AG04450 (cell line): Measurements from ENCODE around the gene SCUBE2. TPM values are rescaled to one million over a fixed set of nuclear protein-coding genes. Genes with fewer than 3 reads are reported as not detected.

Experiments used
- CTCF ChIA-PET: fragments of 300-600, 350-600 bp; formaldehyde crosslinking; extraction: SDS; loops from one replicate; lab custom pipeline; 2022; ENCODE audit warnings: antibody characterized with exemption, inconsistent platforms; lab: Charles Lee
- POLR2A ChIA-PET: fragments of 350-600 bp; formaldehyde crosslinking; extraction: SDS; loops from one replicate; lab custom pipeline; 2021; ENCODE audit warnings: antibody characterized with exemption, inconsistent platforms; lab: Yijun Ruan, JAX
- DNase-seq: peaks from one replicate; pipeline ENCODE4 v3.0.0-alpha.2; 2011; ENCODE audit warnings: low read depth, low spot score
- H3K27ac ChIP-seq: one replicate; pipeline ENCODE4 v1.5.1; 2012; ENCODE audit warnings: low read depth, low read length, control low read depth
- H3K27me3 ChIP-seq: one replicate; pipeline ENCODE4 v1.6.0; 2012; ENCODE audit warnings: low read length; ENCODE audit not compliant: control insufficient read depth, insufficient read depth
- H3K4me3 ChIP-seq: 2 replicates; pipeline ENCODE4 v1.5.1; 2011; ENCODE audit warnings: mild to moderate bottlenecking, low read depth, low read length, control low read depth
- H3K9me3 ChIP-seq: 2 replicates; pipeline ENCODE4 v1.5.1; 2012; ENCODE audit warnings: low read length; ENCODE audit not compliant: control insufficient read depth, insufficient read depth
- polyA plus RNA-seq: library from polyadenylated mRNA; depleted of rRNA; stranded (reverse); fragments of >200 nt; gene quantifications from 2 replicates; pipeline ENCODE4 v1.2.3, GENCODE V29; 2011
- TF ChIP-seq, protein P1 (sequence below): IDR thresholded peaks from 2 replicates; pipeline ENCODE4 v1.5.1; 2011; ENCODE audit warnings: low read depth, low read length, control low read depth, inconsistent platforms

Gene SCUBE2
- polyA plus RNA-seq, 1 experiment = 1.3 TPM

DNA sequence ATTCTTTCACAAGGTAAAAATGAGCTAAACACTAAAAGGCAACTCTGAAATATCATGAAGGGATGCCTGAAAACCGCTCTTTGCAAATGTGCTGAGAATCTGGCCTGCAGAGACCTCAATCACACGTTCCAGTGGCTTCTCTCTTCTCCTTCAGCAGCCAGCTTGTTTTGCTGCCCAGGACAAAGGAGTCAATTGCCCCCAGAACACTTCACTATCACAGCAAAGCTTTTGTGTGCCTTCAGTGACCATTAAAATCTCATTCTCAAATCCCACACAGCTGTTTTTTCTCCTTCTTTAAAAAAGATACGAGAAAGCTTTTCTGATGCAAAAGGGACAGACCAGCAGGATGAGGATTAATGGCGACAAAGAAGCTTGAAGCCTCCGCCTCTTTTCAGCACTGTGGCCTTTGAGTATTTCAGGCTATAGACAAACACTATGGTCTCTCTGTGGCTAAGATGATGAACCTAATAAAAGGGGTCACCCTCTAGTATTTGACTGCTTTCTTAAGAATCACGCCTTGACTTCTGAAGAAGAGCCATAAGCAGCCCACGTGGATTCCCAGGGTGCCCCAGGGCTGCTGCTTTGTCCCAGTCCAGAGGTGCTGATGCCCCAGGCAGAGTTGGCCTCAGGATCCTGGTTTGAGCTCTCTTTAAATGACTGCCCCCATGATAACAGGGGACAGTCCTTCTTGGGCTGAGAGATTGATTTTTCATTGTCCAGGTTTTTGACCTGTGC, 54.2 kb downstream of the SCUBE2 start:
- Histone ChIP-seq H3K9me3 (peaks cover 4% of the 10 kb centered on the region), H3K27ac (no peak overlapping the region), H3K4me3 (no peak overlapping the region), H3K27me3 (no peaks in the 10 kb centered on the region)
- no peak for DNase-seq
- CTCF ChIA-PET = interaction anchor here (1.1 to 2.3 kb wide), 3 partner anchors 11 to 101 kb away, joined by 3 to 6 read pairs (median 3); no protein-coding TSS in a partner anchor
- TF ChIP-seq, protein P1, sequence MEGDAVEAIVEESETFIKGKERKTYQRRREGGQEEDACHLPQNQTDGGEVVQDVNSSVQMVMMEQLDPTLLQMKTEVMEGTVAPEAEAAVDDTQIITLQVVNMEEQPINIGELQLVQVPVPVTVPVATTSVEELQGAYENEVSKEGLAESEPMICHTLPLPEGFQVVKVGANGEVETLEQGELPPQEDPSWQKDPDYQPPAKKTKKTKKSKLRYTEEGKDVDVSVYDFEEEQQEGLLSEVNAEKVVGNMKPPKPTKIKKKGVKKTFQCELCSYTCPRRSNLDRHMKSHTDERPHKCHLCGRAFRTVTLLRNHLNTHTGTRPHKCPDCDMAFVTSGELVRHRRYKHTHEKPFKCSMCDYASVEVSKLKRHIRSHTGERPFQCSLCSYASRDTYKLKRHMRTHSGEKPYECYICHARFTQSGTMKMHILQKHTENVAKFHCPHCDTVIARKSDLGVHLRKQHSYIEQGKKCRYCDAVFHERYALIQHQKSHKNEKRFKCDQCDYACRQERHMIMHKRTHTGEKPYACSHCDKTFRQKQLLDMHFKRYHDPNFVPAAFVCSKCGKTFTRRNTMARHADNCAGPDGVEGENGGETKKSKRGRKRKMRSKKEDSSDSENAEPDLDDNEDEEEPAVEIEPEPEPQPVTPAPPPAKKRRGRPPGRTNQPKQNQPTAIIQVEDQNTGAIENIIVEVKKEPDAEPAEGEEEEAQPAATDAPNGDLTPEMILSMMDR = no peak
- POLR2A ChIA-PET = interaction anchor here (0.7 kb wide), 1 partner anchor 33 kb away, joined by 3 read pairs; the partner anchor contains the start of gene NRIP3

DNA sequence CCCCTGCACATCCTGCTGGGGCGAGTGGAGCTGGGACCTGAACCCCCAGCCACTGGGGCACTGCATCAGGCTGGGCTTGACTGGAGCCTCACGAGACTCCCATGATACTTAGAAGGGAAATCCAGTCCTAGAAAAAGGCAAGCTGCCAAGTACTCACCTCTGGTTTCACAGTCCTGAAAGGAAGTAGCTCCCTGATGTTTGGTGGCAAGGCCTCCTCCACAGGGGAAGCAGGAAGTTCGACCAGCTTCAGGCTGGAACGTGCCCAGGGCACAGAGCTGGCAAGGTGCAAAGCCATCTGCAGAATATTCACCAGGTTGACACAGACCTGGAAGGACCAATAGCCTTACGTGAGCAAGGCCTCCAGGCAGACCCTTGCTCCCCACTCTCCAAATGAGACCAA, 60.8 kb downstream of the SCUBE2 start:
- POLR2A ChIA-PET = no interaction called here
- DNase-seq = no peak
- no peak overlapping the region for H3K4me3 ChIP-seq
- TF ChIP-seq, protein P1 = no peak
- CTCF ChIA-PET = interaction anchor here (5.8 kb wide), 1 partner anchor 16 kb away, joined by 28 read pairs; no protein-coding TSS in a partner anchor
- H3K9me3 ChIP-seq = no peaks in the 10 kb centered on the region
- H3K27ac ChIP-seq = no peak overlapping the region
- no peaks in the 10 kb centered on the region for H3K27me3 ChIP-seq

DNA sequence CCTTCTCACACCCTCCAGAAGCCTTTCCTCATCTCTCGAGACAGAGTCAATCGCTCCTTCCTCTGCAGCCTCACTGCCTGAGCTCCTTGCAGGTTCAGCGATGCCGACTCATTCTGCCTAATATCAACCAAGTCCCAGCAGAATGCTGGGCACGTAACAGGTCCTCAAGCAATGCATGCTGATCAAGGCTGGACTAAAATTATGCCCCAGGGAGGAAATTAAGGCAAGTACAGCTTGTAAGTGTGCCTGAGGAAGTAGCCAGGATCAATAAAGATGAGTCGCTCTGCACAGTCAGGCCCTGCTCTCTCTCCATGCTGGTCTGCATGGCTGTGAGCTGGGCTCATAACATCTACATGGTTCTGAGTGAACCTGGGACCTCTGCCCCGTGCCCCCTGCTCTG, 62.0 kb downstream of the SCUBE2 start:
- no peaks in the 10 kb centered on the region for H3K27me3 ChIP-seq
- no peak for DNase-seq
- no peak overlapping the region for H3K27ac ChIP-seq
- CTCF ChIA-PET = interaction anchor here (1.2 kb wide), 1 partner anchor 14 kb away, joined by 3 read pairs; no protein-coding TSS in a partner anchor
- POLR2A ChIA-PET = no interaction called here
- H3K9me3 ChIP-seq = no peaks in the 10 kb centered on the region
- TF ChIP-seq, protein P1 = no peak
- no peak overlapping the region for H3K4me3 ChIP-seq

DNA sequence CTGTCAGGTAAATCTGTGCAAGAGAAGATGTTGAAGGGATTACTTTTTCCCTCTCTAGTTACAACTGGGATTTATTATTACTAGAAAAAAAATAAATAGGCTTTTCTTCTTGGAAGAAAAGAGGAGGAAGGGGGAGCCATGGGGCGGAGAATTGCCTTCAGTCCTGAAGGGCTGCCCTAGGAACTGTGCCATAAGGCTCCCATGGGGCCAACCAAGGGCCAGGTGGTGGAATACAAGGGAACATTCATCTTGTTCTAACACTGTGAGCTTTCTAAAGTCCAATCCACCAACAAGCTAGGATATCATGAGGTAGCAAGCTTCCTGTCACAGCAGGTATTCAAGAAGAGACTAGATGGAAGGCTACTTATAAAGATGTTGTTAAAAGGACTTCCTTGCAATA, 62.8 kb downstream of the SCUBE2 start:
- ChIA-PET CTCF (interaction anchor here (0.6 to 1.5 kb wide), 3 partner anchors 36 to 242 kb away, joined by 3 to 5 read pairs (median 3); no protein-coding TSS in a partner anchor), POLR2A (interaction anchor here (0.7 kb wide), 1 partner anchor 36 kb away, joined by 3 read pairs; no protein-coding TSS in a partner anchor)
- no peak for DNase-seq
- Histone ChIP-seq H3K27me3 (no peaks in the 10 kb centered on the region), H3K4me3 (no peak overlapping the region), H3K9me3 (no peaks in the 10 kb centered on the region), H3K27ac (no peak overlapping the region)
- TF ChIP-seq, protein P1 = no peak
